Measurements from ENCODE around the gene KIFC3.
"Not testable (repeated sequence)": the region's sequence is repeated elsewhere in the genome, so short reads cannot be mapped to it uniquely, and the experiment has no call there.

KIFC3 gene

DNA sequence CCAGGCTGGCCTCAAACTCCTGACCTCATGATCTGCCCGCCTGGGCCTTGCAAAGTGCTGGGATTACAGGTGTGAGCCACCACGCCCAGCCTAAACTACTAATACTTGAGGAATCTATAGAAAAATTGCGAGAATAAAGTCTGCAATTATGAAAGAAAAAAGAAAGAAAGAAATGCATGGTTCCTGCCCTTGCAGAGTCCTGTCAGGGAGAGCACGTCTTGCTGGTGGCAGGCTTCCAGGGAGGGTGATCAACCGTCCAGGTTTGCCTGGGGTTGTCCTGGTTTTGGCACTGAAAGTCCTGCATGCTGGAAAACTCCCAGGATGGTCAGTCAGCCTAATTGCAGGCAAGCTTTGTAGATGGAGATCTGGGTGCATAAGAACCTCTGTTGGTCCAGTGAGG lies 21.5 kb upstream of the KIFC3 start:
- H3K9ac ChIP-seq (ENCODE audit: low read depth, low read length) = no peak overlapping the region
- 92% methylated on average over 5 of the region's 5 CpGs for WGBS
- no peak overlapping the region for H3K27ac ChIP-seq (ENCODE audit: low read depth, low read length)
- no peaks in the 10 kb centered on the region; the same call in 1 of the 2 replicates for H3K4me1 ChIP-seq (ENCODE audit: insufficient read depth, low read length)
- no peaks in the 10 kb centered on the region for H3K36me3 ChIP-seq (ENCODE audit: insufficient read depth, low read length)
- no peaks in the 10 kb centered on the region for H3K27me3 ChIP-seq (ENCODE audit: insufficient read depth, low read length)
- H3K9me3 ChIP-seq (ENCODE audit: insufficient read depth, low read depth, low read length) = no peaks in the 10 kb centered on the region
- no peak overlapping the region for H3K4me3 ChIP-seq (ENCODE audit: low read length)

DNA sequence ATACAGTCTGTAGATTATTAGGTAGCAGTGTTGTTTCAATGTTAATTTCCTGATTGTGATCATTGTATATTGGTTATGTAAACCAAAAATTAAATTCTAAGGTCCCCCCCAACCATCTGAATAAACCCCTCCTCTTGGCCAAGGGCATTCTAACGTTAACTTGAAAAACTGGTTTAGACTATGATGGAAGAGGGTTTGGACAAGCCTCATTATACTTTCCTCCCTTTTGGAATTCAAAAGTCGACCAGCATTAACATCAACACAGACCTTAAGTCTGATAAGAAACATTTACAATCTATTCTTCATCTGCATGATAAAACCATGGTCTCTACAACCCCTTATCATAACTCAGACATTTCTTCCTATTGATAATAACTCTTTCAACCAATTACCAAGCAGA lies 20.6 kb upstream of the KIFC3 start:
- no peak overlapping the region for H3K4me3 ChIP-seq (ENCODE audit: low read length)
- H3K27me3 ChIP-seq (ENCODE audit: insufficient read depth, low read length) = no peaks in the 10 kb centered on the region
- H3K9ac ChIP-seq (ENCODE audit: low read depth, low read length) = no peak overlapping the region
- H3K36me3 ChIP-seq (ENCODE audit: insufficient read depth, low read length) = no peaks in the 10 kb centered on the region
- H3K4me1 ChIP-seq (ENCODE audit: insufficient read depth, low read length) = no peaks in the 10 kb centered on the region; the same call in 1 of the 2 replicates
- no peaks in the 10 kb centered on the region for H3K9me3 ChIP-seq (ENCODE audit: insufficient read depth, low read depth, low read length)
- H3K27ac ChIP-seq (ENCODE audit: low read depth, low read length) = no peak overlapping the region
- 74% methylated on average over 1 of the region's 2 CpGs for WGBS

DNA sequence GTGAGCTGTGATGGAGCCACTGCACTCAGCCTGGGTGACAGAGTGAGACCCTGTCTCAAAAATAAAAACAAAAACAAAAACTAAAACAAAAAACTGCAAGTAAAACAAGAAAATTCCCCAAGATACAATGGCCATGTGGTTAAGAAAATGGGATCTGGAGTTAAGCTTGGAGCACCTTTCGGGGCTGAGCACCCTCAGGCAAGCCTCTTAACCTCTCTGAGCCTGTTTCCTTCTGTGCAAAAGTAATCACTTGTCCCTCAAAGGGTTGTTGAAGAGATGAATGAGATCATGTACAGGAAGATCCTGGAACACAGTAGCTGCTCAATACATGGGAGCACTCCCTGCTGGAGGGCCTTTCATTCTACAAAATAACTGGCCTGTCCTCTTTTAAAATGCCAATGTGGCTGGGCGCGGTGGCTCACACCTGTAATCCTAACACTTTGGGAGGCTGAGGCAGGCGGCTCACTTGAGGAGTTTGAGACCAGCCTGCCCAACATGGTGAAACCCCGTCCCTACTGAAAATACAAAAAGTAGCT lies 19.8 kb upstream of the KIFC3 start:
- no peaks in the 10 kb centered on the region for H3K36me3 ChIP-seq (ENCODE audit: insufficient read depth, low read length)
- 83% methylated on average over 5 of the region's 5 CpGs for WGBS
- no peaks in the 10 kb centered on the region; the same call in 1 of the 2 replicates for H3K4me1 ChIP-seq (ENCODE audit: insufficient read depth, low read length)
- no peak overlapping the region for H3K4me3 ChIP-seq (ENCODE audit: low read length)
- H3K9me3 ChIP-seq (ENCODE audit: insufficient read depth, low read depth, low read length) = no peaks in the 10 kb centered on the region
- no peak overlapping the region for H3K27ac ChIP-seq (ENCODE audit: low read depth, low read length)
- H3K27me3 ChIP-seq (ENCODE audit: insufficient read depth, low read length) = no peaks in the 10 kb centered on the region
- no peak overlapping the region for H3K9ac ChIP-seq (ENCODE audit: low read depth, low read length)

DNA sequence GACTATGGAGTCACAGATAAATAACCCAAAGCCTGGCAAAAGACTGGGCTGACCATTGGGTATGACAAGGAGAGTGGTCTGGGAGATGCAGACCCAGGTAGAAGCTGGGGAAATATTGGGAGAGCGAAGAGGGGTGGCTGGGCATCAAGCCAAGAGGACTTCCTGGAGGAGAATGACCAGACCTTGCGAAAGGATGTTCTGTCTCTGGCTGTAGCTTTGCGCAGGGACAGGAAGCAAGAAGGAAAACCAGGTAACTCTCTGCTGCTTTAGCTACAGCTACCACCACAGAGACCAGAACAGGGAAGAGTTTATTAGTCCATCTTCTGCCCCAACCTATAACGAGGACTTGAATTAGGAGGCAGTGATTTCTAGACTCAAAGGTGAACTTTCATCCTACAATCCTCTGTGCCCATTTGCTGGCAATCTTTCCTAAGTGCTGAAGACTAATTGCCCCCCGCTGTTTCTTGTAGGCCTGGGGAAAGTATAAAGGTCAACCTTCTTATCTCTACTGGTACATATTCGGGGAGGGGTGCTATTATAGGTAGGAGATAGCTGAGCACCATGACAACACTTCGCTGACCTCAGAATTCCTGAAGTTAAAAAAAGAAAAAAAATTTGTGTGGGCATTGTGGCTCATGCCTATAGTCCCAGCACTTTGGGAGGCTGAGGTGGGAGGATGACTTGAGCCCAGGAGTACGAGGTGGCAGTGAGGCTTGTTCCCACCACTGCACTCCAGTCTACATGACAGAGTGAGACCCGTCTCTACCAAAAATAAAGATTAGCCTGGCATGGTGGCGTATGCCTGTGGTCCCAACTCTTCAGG lies 19.1 kb upstream of the KIFC3 start:
- H3K4me3 ChIP-seq (ENCODE audit: low read length) = no peak overlapping the region

DNA sequence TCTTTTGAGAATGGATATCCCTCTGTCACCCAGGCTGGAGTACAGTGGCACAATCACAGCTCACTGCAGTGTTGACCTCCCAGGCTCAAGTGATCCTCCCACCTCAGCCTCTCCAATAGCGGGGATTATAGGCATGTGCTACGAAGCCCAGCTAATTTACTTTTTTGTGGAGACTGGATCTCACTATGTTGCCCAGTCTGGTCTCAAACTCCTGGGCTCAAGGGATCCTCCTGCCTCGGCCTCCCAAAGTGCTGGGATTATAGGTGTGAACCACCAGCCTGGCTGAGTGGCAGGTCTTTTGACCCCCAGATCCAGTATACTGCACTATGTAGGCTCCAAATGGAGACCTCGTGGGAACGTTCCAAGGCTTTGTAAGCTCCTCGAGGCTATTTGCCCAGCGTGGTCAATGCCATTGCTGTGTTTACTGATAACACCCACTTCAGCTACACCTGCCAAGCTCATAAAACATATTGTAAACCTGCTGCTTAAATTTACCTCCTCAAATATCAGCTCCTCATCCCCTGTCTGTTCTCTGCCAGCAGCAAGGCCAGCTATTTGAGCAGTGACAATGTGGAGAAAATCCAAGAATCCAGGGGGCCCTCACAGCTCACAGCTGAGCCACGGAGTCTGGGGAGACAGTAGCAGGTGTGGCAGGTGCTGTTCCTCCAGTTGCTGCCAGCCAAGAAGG lies 16.2 kb upstream of the KIFC3 start:
- H3K36me3 ChIP-seq (ENCODE audit: insufficient read depth, low read length) = no peaks in the 10 kb centered on the region
- no peaks in the 10 kb centered on the region for H3K27me3 ChIP-seq (ENCODE audit: insufficient read depth, low read length)
- no peak overlapping the region for H3K27ac ChIP-seq (ENCODE audit: low read depth, low read length)
- no peak overlapping the region for H3K4me3 ChIP-seq (ENCODE audit: low read length)
- no peaks in the 10 kb centered on the region for H3K9me3 ChIP-seq (ENCODE audit: insufficient read depth, low read depth, low read length)
- 95% methylated on average over 8 of the region's 8 CpGs for WGBS
- H3K9ac ChIP-seq (ENCODE audit: low read depth, low read length) = no peak overlapping the region
- peaks cover 10% of the 10 kb centered on the region for H3K4me1 ChIP-seq (ENCODE audit: insufficient read depth, low read length)

More for the DNA sequence above, 19.1 kb upstream of the KIFC3 start:
- Histone ChIP-seq H3K27me3 (ENCODE audit: insufficient read depth, low read length) (no peaks in the 10 kb centered on the region), H3K9ac (ENCODE audit: low read depth, low read length) (no peak overlapping the region), H3K4me1 (ENCODE audit: insufficient read depth, low read length) (peaks cover 4% of the 10 kb centered on the region), H3K9me3 (ENCODE audit: insufficient read depth, low read depth, low read length) (no peaks in the 10 kb centered on the region), H3K36me3 (ENCODE audit: insufficient read depth, low read length) (no peaks in the 10 kb centered on the region), H3K27ac (ENCODE audit: low read depth, low read length) (no peak overlapping the region)
- WGBS = 80% methylated on average over 9 of the region's 10 CpGs

DNA sequence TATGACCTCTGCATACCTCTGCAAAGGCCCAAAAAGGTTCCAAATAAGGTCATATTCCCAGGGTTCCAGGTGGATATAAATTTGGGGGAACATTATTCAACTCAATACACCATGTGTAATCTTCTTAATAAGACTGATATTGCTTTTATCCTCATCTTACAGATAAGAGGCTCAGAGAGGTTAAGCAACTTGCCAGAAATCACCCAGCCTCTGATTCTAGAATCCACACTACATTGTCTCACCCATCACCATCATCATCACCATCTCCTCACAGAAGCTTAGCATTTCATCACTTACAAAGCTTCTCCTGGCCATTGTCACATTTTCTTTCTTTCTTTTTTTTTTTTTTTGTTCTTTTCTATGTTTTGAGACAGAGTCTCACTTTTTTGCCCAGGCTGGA lies 15.4 kb upstream of the KIFC3 start:
- H3K9me3 ChIP-seq (ENCODE audit: insufficient read depth, low read depth, low read length) = no peaks in the 10 kb centered on the region
- H3K4me1 ChIP-seq (ENCODE audit: insufficient read depth, low read length) = peaks cover 13% of the 10 kb centered on the region
- no peak overlapping the region for H3K27ac ChIP-seq (ENCODE audit: low read depth, low read length)
- H3K9ac ChIP-seq (ENCODE audit: low read depth, low read length) = no peak overlapping the region
- no peak overlapping the region for H3K4me3 ChIP-seq (ENCODE audit: low read length)
- H3K36me3 ChIP-seq (ENCODE audit: insufficient read depth, low read length) = no peaks in the 10 kb centered on the region
- H3K27me3 ChIP-seq (ENCODE audit: insufficient read depth, low read length) = no peaks in the 10 kb centered on the region

DNA sequence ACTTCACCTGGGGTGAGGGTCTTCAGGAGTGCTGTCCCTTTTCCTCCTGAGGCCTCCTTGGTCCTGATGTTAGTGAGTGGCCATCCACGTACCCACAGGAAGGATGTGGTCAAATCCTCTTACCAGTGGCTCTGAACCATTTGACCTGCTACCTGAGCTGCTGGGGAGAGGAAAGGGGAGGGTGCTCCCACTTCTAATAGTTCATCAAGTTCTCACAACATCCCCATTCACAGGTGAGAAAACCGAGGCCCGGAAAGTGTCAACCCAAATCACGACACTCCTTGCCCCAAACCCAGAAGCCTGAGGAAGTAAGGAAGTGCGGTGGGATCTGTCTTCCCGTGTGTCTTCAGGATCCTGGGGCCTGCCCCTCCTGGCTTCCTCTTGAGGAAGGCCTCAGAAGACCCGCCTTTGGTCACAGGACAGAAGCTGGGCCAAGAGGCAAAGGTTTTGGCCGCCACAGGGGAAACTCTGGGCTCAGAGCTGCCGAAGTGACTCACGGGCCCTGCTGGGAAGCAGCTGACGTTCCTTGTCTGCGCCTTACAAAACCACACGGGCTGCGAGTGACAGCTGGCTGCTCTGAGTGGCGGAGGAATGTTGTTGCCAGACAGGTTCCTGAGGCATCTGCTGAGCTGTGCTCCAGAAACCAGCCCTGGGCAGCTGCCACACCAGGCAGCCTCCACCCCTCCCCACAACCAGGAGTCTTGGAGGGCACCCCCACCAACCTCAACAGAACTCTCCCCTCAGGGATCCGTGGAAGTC lies 13.9 kb upstream of the KIFC3 start:
- Histone ChIP-seq H3K27me3 (ENCODE audit: insufficient read depth, low read length) (no peaks in the 10 kb centered on the region), H3K27ac (ENCODE audit: low read depth, low read length) (peak overlapping the region; percentile 1; the same call in 1 of the 2 replicates), H3K9ac (ENCODE audit: low read depth, low read length) (no peak overlapping the region)

DNA sequence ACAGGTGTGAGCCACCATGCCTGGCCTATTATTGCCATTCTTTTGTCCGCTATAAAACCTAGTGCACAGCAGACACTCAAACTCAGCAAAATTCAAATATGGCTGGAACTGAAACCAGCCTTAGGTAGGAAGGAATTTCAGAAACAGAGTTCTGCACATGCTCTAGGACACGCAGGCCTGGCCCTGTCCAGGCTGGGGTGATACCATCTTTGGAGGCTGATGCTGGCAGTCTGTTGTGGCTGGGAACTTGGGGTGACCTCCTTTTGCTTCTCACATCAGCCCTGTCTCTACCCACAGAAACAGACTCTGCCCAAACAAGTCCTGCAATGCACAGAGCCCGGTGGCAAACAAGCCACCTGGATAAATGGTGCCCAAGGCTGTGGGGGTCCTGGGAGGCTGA lies 12.6 kb upstream of the KIFC3 start:
- WGBS = 89% methylated on average over 3 of the region's 3 CpGs
- H3K27me3 ChIP-seq (ENCODE audit: insufficient read depth, low read length) = no peaks in the 10 kb centered on the region
- H3K9ac ChIP-seq (ENCODE audit: low read depth, low read length) = no peak overlapping the region
- peaks cover 26% of the 10 kb centered on the region for H3K4me1 ChIP-seq (ENCODE audit: insufficient read depth, low read length)
- no peaks in the 10 kb centered on the region for H3K9me3 ChIP-seq (ENCODE audit: insufficient read depth, low read depth, low read length)
- H3K36me3 ChIP-seq (ENCODE audit: insufficient read depth, low read length) = no peaks in the 10 kb centered on the region
- no peak overlapping the region for H3K4me3 ChIP-seq (ENCODE audit: low read length)
- no peak overlapping the region for H3K27ac ChIP-seq (ENCODE audit: low read depth, low read length)

More for the DNA sequence above, 13.9 kb upstream of the KIFC3 start:
- WGBS = 56% methylated on average over 15 of the region's 16 CpGs
- no peaks in the 10 kb centered on the region for H3K36me3 ChIP-seq (ENCODE audit: insufficient read depth, low read length)
- no peak overlapping the region for H3K4me3 ChIP-seq (ENCODE audit: low read length)
- peaks cover 18% of the 10 kb centered on the region for H3K4me1 ChIP-seq (ENCODE audit: insufficient read depth, low read length)
- H3K9me3 ChIP-seq (ENCODE audit: insufficient read depth, low read depth, low read length) = no peaks in the 10 kb centered on the region

DNA sequence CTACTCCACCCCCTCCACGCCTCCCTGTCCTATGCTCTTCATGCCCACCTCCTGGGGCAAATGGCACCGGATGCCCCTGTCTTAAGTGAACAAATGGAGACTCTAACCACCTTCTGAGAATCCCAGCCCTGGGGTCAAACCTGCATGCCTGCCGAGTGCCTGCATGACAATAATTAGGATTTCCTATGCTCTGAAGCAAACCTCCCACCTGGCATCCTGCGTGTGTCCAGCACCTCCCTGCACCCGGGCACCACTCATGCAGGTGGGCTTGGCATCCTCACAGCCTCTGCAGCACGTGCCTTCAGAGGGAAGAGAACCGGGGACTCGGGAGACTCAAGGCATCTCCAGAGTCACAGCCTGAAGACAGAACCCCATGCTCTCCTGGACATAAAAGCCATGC lies 11.2 kb upstream of the KIFC3 start:
- H3K9me3 ChIP-seq (ENCODE audit: insufficient read depth, low read depth, low read length) = no peaks in the 10 kb centered on the region
- H3K4me1 ChIP-seq (ENCODE audit: insufficient read depth, low read length) = peaks cover 31% of the 10 kb centered on the region
- 88% methylated on average over 8 of the region's 8 CpGs for WGBS
- H3K27ac ChIP-seq (ENCODE audit: low read depth, low read length) = no peak overlapping the region
- H3K36me3 ChIP-seq (ENCODE audit: insufficient read depth, low read length) = no peaks in the 10 kb centered on the region
- H3K27me3 ChIP-seq (ENCODE audit: insufficient read depth, low read length) = no peaks in the 10 kb centered on the region
- no peak overlapping the region for H3K9ac ChIP-seq (ENCODE audit: low read depth, low read length)
- no peak overlapping the region for H3K4me3 ChIP-seq (ENCODE audit: low read length)

DNA sequence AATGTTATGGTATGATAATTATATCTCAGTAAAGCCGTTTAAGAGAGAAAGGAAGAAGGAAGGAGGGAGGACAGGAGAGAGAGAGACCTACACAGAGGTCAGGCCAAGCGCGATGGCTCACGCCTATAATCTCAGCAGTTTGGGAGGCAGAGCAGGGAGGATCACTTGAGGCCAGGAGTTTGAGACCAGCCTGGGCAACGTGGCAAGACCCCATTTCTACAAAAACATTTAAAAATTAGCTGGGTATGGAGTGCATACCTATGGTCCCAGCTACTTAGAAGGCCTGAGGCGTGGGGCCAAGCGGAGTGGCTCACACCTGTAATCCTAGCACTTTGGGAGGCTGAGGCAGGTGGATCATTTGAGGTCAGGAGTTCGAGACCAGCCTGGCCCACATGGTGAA lies 9.0 kb upstream of the KIFC3 start:
- 93% methylated on average over 8 of the region's 8 CpGs for whole genome bisulfite sequencing
- H3K4me3 ChIP-seq (ENCODE audit: low read length); H3K27me3 ChIP-seq (ENCODE audit: insufficient read depth, low read length); H3K36me3 ChIP-seq (ENCODE audit: insufficient read depth, low read length); H3K27ac ChIP-seq (ENCODE audit: low read depth, low read length); H3K9ac ChIP-seq (ENCODE audit: low read depth, low read length); H3K9me3 ChIP-seq (ENCODE audit: insufficient read depth, low read depth, low read length): not testable (repeated sequence)
- peaks cover 34% of the 10 kb centered on the region; the same call in 1 of the 2 replicates for H3K4me1 ChIP-seq (ENCODE audit: insufficient read depth, low read length)

All from HUES64 (cell line).